T-helper 22 cell (primary cell): ENCODE results near the gene ERP44.

Experiments
- DNase-seq: peaks from one replicate; pipeline ENCODE4 v3.0.0-alpha.2; 2020; ENCODE audit warnings: low read depth

The ERP44 gene

GRCh38 chr9:99936947-99937587 lies 161.7 kb downstream of the ERP44 start:
- no peak for DNase-seq

- no peak for DNase-seq
Measured at GRCh38 chr9:99931155-99931840, 167.5 kb downstream of the ERP44 start.

GRCh38 chr9:99929652-99930051 lies 169.1 kb downstream of the ERP44 start:
- DNase-seq: no peak
